ENCODE results near the gene TBXA2R.
A peak's percentile ranks its signal among the peaks of the same experiment; 100 is the strongest.
"Not testable (repeated sequence)": the region's sequence is repeated elsewhere in the genome, so short reads cannot be mapped to it uniquely, and the experiment has no call there.

TBXA2R gene

GRCh38 chr19:3589949-3590348 is 16.7 kb downstream of the TBXA2R start:
- Histone ChIP-seq H3K4me3 (ENCODE audit: insufficient read length, low read depth) (no peak overlapping the region), H3K27me3 (ENCODE audit: insufficient read depth, insufficient read length) (peaks cover 15% of the 10 kb centered on the region), H3K4me1 (ENCODE audit: insufficient read depth, insufficient read length) (no peaks in the 10 kb centered on the region), H3K36me3 (ENCODE audit: insufficient read depth, insufficient read length, low read length) (no peaks in the 10 kb centered on the region), H3K9me3 (ENCODE audit: insufficient read depth, low read length) (no peaks in the 10 kb centered on the region; the same call in 1 of the 2 replicates), H3K9ac (ENCODE audit: insufficient read length, low read depth) (no peak overlapping the region)
- TF ChIP-seq YY1 (IDR thresholded peaks at IDR 0.05; ENCODE audit: insufficient read depth, insufficient read length) = no peak
- no peak for TF ChIP-seq ZNF274 (IDR thresholded peaks at IDR 0.05; ENCODE audit: low read depth, low read length)
- TF ChIP-seq SUZ12 (IDR thresholded peaks at IDR 0.05; ENCODE audit: extremely low read depth, insufficient read depth, insufficient read length) = no peak
- no peak for DNase-seq (ENCODE audit: low read depth, low spot score)

- no peak for DNase-seq (ENCODE audit: low read depth, low spot score)
- Histone ChIP-seq H3K9me3 (ENCODE audit: insufficient read depth, low read length) (no peaks in the 10 kb centered on the region; the same call in 1 of the 2 replicates), H3K4me1 (ENCODE audit: insufficient read depth, insufficient read length) (no peaks in the 10 kb centered on the region), H3K9ac (ENCODE audit: insufficient read length, low read depth) (no peak overlapping the region), H3K4me3 (ENCODE audit: insufficient read length, low read depth) (no peak overlapping the region), H3K36me3 (ENCODE audit: insufficient read depth, insufficient read length, low read length) (no peaks in the 10 kb centered on the region), H3K27me3 (ENCODE audit: insufficient read depth, insufficient read length) (peaks cover 16% of the 10 kb centered on the region)
- TF ChIP-seq SUZ12 (IDR thresholded peaks at IDR 0.05; ENCODE audit: extremely low read depth, insufficient read depth, insufficient read length) = no peak
- no peak for TF ChIP-seq YY1 (IDR thresholded peaks at IDR 0.05; ENCODE audit: insufficient read depth, insufficient read length)
- TF ChIP-seq ZNF274 (IDR thresholded peaks at IDR 0.05; ENCODE audit: low read depth, low read length) = no peak
These were observed 17.2 kb downstream of the TBXA2R start for GRCh38 chr19:3589439-3589838.

- DNase-seq (ENCODE audit: low read depth, low spot score) = no peak
- Histone ChIP-seq H3K4me3 (ENCODE audit: insufficient read length, low read depth) (no peak overlapping the region), H3K27me3 (ENCODE audit: insufficient read depth, insufficient read length) (peaks cover 14% of the 10 kb centered on the region), H3K9ac (ENCODE audit: insufficient read length, low read depth) (no peak overlapping the region), H3K36me3 (ENCODE audit: insufficient read depth, insufficient read length, low read length) (no peaks in the 10 kb centered on the region), H3K9me3 (ENCODE audit: insufficient read depth, low read length) (no peaks in the 10 kb centered on the region; the same call in 1 of the 2 replicates), H3K4me1 (ENCODE audit: insufficient read depth, insufficient read length) (peaks cover 4% of the 10 kb centered on the region)
- TF ChIP-seq SUZ12 (IDR thresholded peaks at IDR 0.05; ENCODE audit: extremely low read depth, insufficient read depth, insufficient read length) = no peak
These were observed 19.8 kb downstream of the TBXA2R start for GRCh38 chr19:3586707-3587346.

GRCh38 chr19:3586127-3586626 is 20.5 kb downstream of the TBXA2R start:
- Histone ChIP-seq H3K4me3 (ENCODE audit: insufficient read length, low read depth) (peak overlapping the region; percentile 51), H3K4me1 (ENCODE audit: insufficient read depth, insufficient read length) (peaks cover 4% of the 10 kb centered on the region), H3K36me3 (ENCODE audit: insufficient read depth, insufficient read length, low read length) (no peaks in the 10 kb centered on the region), H3K9ac (ENCODE audit: insufficient read length, low read depth) (peak overlapping the region; percentile 79), H3K9me3 (ENCODE audit: insufficient read depth, low read length) (no peaks in the 10 kb centered on the region; the same call in 1 of the 2 replicates), H3K27me3 (ENCODE audit: insufficient read depth, insufficient read length) (peaks cover 13% of the 10 kb centered on the region)
- TF ChIP-seq SUZ12 (IDR thresholded peaks at IDR 0.05; ENCODE audit: extremely low read depth, insufficient read depth, insufficient read length) (no peak), ZNF274 (IDR thresholded peaks at IDR 0.05; ENCODE audit: low read depth, low read length) (no peak), YY1 (IDR thresholded peaks at IDR 0.05; ENCODE audit: insufficient read depth, insufficient read length) (no peak)
- DNase-seq (ENCODE audit: low read depth, low spot score) = no peak

GRCh38 chr19:3585301-3586126 is 21.2 kb downstream of the TBXA2R start, which contains the start of gene GIPC3:
TSS of gene GIPC3 (plus strand) at chr19:3585478. CDS start at chr19:3585598, 120 bp downstream.
- H3K36me3 ChIP-seq (ENCODE audit: insufficient read depth, insufficient read length, low read length) = no peaks in the 10 kb centered on the region
- H3K9me3 ChIP-seq (ENCODE audit: insufficient read depth, low read length) = no peaks in the 10 kb centered on the region; the same call in 1 of the 2 replicates
- H3K27me3 ChIP-seq (ENCODE audit: insufficient read depth, insufficient read length) = peaks cover 13% of the 10 kb centered on the region
- peak within 1 kb of the TSS; percentile 51 for H3K4me3 ChIP-seq (ENCODE audit: insufficient read length, low read depth)
- peak within 1 kb of the TSS; percentile 79 for H3K9ac ChIP-seq (ENCODE audit: insufficient read length, low read depth)
- H3K4me1 ChIP-seq (ENCODE audit: insufficient read depth, insufficient read length) = peaks cover 4% of the 10 kb centered on the region
- DNase-seq (ENCODE audit: low read depth, low spot score) = no peak
- no peak for TF ChIP-seq ZNF274 (IDR thresholded peaks at IDR 0.05; ENCODE audit: low read depth, low read length)
- no peak for TF ChIP-seq SUZ12 (IDR thresholded peaks at IDR 0.05; ENCODE audit: extremely low read depth, insufficient read depth, insufficient read length)
- no peak for TF ChIP-seq YY1 (IDR thresholded peaks at IDR 0.05; ENCODE audit: insufficient read depth, insufficient read length)

GRCh38 chr19:3584036-3584802 is 22.5 kb downstream of the TBXA2R start:
- not testable (repeated sequence) for DNase-seq (ENCODE audit: low read depth, low spot score); H3K9ac ChIP-seq (ENCODE audit: insufficient read length, low read depth); H3K4me1 ChIP-seq (ENCODE audit: insufficient read depth, insufficient read length); H3K9me3 ChIP-seq (ENCODE audit: insufficient read depth, low read length); H3K36me3 ChIP-seq (ENCODE audit: insufficient read depth, insufficient read length, low read length); H3K4me3 ChIP-seq (ENCODE audit: insufficient read length, low read depth)
- H3K27me3 ChIP-seq (ENCODE audit: insufficient read depth, insufficient read length) = peaks cover 13% of the 10 kb centered on the region

GRCh38 chr19:3581792-3582191 is 24.9 kb downstream of the TBXA2R start:
- H3K9ac ChIP-seq (ENCODE audit: insufficient read length, low read depth); H3K4me1 ChIP-seq (ENCODE audit: insufficient read depth, insufficient read length); H3K9me3 ChIP-seq (ENCODE audit: insufficient read depth, low read length); DNase-seq (ENCODE audit: low read depth, low spot score); H3K4me3 ChIP-seq (ENCODE audit: insufficient read length, low read depth): not testable (repeated sequence)
- Histone ChIP-seq H3K27me3 (ENCODE audit: insufficient read depth, insufficient read length) (peaks cover 13% of the 10 kb centered on the region), H3K36me3 (ENCODE audit: insufficient read depth, insufficient read length, low read length) (peaks cover 14% of the 10 kb centered on the region)

Data from NT2/D1 (cell line).